Stimulated activated CD8-positive, alpha-beta memory T cell treated with anti-CD3 and anti-CD28 coated beads, Interleukin-15, amount 100 ng/mL, for 1 hour (primary cell): ENCODE measurements around the gene RALGDS.
"Not testable (repeated sequence)": the region's sequence is repeated elsewhere in the genome, so short reads cannot be mapped to it uniquely, and the experiment has no call there.

Experiments used
- DNase-seq: peaks from one replicate; pipeline ENCODE4 v3.0.0-alpha.2; 2020; ENCODE audit warnings: low read depth

RALGDS gene

DNA sequence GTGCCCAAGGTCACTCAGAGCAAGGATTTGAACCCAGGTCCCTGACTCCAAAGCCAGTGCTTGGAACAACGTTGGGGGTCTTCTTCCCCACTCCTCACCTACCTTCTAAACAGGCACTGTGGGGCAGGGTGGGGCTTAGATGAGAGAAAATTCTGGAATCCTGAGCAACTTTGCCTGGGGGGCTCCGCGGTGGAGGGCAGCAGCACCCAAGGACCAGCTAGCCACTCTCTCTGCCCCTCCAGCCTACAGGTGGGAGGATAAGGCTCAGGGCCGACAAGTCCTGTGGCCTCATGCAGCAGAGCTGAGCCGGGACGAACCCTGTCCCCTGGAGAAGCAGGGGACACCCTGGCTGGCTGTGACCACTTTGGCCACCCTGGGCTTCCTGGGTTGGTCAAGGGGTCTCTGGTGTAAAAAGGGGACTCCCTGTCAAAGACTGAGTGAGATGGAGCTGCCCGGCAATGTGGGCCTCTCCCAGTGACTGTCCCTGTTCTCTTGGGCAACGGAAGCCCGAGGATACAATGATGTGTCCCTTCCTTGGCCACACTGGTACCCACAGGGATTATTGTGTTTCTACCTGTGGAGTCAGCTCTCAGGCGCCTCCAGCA lies 32.8 kb downstream of the RALGDS start:
- no peak for DNase-seq

GRCh38 chr9:133087429-133088145 lies 33.5 kb downstream of the RALGDS start:
- DNase-seq, result no peak

DNA sequence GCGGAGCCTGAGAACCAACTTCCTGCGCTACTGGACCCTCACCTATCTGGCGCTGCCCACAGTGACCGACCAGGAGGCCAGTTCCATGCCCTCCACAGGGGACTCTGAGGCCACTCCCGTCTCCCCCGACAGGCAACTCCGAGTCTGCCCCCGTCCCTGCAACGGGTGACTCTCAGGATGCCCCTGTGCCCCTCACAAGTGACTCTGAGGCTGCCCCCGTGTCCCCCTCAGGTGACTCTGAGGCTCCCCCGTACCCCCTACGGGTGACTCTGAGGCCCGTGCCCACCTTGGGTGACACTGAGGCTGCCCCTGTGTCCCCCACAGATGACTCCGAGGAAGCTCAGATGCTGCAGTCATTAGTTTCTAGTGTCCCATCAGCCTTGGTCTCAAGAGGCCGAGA lies 34.1 kb downstream of the RALGDS start:
- DNase-seq, result no peak

- DNase-seq, result not testable (repeated sequence)
Observed at GRCh38 chr9:133086212-133086860, 34.7 kb downstream of the RALGDS start.

GRCh38 chr9:133083688-133084087 lies 37.4 kb downstream of the RALGDS start:
- DNase-seq, result not testable (repeated sequence)

- not testable (repeated sequence) for DNase-seq
Observed at GRCh38 chr9:133081957-133082644, 38.9 kb downstream of the RALGDS start.

DNA sequence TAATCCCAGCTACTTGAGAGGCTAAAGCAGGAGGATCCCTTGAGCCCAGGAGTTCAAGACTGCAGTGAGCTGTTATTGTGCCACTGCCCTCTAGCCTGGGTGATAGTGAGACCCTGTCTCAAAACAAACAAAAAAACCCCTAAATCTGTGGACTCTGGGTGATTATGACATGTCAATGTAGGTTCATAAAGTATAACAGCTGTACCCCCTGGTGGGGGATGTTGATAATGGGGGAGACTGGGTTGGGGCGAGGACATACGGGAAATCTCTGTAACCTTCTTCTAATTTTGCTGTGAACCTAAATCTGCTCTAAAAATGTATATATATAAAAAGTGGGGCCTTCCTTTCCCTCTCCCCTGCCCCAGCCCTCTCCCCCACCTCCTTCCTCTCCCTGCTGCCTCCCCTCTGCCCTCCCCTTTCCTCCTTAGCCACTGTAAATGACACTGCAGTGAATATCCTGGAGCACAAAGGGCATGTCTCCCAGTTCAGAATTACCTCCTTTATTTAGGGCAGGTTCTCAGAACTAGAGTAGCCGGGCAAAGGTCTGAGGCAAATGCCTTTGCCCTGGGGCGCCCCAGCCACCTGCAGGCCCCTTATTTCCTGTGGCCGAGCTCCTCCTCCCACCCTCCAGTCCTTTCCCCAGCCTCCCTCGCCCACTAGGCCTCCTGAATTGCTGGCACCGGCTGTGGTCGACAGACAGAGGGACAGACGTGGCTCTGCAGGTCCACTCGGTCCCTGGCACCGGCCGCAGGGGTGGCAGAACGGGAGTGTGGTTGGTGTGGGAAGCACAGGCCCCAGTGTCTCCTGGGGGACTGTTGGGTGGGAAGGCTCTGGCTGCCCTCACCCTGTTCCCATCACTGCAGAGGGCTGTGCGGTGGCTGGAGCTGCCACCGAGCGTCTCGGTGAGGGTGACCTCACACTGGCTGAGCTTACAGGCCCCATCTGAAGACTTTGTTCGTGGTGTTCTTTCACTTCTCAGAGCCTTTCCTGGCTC lies 40.0 kb downstream of the RALGDS start:
- DNase-seq, result not testable (repeated sequence)

DNA sequence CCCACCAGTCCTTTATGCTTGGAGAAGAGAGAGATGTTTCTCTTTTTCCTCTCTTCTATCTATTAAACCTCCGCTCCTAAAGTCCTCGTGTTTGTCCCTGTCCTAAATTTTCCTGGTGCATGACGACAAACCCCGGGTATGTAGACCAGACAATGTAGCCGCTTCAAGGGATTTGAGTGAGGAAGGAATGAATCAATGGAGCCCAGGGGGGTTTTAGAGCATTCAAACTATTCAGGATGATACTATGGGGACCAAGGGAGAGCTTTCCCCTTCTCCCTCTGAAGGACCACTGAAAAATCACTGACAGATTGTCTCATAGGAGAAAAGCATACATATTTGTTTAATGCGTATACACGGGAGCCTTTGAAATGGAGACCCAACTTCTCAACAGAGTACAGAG lies 40.9 kb downstream of the RALGDS start:
- DNase-seq, result no peak

GRCh38 chr9:133078486-133078885 lies 42.6 kb downstream of the RALGDS start:
- DNase-seq, result no peak

DNA sequence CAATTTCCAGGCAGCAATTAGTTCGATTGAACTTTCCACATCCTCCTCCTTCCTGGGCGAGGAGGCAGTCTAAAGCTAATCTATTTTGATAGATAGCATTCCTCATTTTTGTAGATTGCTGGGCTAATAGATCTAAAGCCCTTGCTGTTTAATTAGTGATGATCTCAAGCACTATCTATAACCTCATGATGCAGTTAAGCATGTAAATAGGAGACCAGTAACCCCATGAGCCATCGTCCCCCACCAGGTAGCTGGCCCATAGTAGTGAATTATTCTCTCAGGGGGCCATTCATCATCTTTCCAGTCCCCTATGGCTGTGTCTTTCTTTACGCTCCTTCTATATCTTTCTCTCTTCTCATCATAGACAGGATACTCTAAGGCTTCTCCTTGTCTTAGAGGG lies 44.3 kb downstream of the RALGDS start:
- DNase-seq, result no peak

- no peak for DNase-seq
Observed at GRCh38 chr9:133075925-133076630, 45.0 kb downstream of the RALGDS start.

- no peak for DNase-seq
Observed at GRCh38 chr9:133074111-133074651, 46.9 kb downstream of the RALGDS start.

- DNase-seq, result no peak
Observed at GRCh38 chr9:133073086-133074014, 47.7 kb downstream of the RALGDS start.

DNA sequence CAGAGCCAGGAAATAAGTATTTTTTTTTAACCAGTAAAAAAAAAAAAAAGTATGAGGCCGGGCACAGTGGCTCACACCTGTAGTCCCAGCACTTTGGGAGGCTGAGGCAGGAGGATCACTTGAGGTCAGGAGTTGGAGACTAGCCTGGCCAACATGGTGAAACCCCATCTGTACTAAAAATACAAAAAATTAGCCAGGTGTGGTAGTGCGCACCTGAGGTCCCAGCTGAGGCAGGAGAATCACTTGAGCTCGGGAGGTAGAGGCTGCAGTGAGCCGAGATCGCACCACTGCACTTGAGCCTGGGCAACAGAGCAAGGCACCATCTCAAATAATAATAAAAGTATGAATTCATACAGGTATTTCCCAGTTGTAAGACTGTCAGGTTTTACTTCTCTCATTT lies 48.8 kb downstream of the RALGDS start:
- DNase-seq, result not testable (repeated sequence)

DNA sequence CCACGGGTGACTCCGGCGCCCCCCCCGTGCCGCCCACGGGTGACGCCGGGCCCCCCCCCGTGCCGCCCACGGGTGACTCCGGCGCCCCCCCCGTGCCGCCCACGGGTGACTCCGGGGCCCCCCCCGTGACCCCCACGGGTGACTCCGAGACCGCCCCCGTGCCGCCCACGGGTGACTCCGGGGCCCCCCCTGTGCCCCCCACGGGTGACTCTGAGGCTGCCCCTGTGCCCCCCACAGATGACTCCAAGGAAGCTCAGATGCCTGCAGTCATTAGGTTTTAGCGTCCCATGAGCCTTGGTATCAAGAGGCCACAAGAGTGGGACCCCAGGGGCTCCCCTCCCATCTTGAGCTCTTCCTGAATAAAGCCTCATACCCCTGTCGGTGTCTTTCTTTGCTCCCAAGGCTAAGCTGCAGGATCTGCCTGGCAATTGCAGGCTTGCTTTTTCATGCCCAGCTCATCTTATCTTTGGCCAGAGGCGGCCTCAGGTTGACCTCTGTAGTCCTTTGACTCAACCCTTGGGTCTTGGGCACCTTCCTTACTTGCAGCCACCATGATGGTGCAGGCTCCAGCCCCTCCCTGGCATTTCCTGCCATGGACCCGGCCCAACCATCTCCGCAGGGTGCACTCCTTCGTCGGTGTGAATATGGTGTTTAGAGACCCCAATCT lies 49.4 kb downstream of the RALGDS start:
- DNase-seq, result no peak

DNA sequence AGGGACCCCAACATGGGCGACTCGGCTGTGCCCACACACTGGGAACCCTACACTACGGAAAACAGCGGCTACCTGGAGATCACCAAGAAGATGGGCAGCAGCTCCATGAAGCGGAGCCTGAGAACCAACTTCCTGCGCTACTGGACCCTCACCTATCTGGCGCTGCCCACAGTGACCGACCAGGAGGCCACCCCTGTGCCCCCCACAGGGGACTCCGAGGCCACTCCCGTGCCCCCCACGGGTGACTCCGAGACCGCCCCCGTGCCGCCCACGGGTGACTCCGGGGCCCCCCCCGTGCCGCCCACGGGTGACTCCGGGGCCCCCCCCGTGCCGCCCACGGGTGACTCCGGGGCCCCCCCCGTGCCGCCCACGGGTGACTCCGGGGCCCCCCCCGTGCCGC lies 50.1 kb downstream of the RALGDS start:
- not testable (repeated sequence) for DNase-seq

- not testable (repeated sequence) for DNase-seq
Observed at GRCh38 chr9:133070500-133070961, 50.5 kb downstream of the RALGDS start.

- DNase-seq, result not testable (repeated sequence)
Observed at GRCh38 chr9:133068431-133068830, 52.6 kb downstream of the RALGDS start.

DNA sequence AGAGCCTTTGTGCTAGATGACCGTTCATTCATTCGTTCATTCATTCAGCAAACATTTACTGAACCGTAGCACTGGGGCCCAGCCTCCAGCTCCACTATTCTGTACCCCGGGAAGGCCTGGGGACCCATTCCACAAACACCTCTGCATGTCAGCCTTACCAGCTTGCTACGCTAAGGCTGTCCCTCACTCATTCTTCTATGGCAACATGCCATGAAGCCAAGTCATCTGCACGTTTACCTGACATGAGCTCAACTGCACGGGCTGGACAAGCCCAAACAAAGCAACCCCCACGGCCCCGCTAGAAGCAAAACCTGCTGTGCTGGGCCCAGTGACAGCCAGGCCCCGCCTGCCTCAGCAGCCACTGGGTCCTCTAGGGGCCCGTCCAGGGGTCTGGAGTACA lies 53.2 kb downstream of the RALGDS start:
- DNase-seq, result no peak
